Panc1 (cell line): ENCODE results near the gene FBXW7.

ENCODE experiments used
- CTCF ChIP-seq: fragments of 450-650 bp; IDR thresholded peaks from 2 replicates; pipeline ENCODE4 v1.5.1; 2017; ENCODE audit warnings: mild to moderate bottlenecking
- TF ChIP-seq, protein P1 (sequence below), 2 experiments: IDR thresholded peaks; 2 replicates each; pipeline ENCODE4 v1.6.1; 2011 to 2012; ENCODE audit warnings: low read depth in 2 of 2, control low read depth in 1 of 2, low read length in 1 of 2, mild to moderate bottlenecking in 1 of 2, moderate library complexity in 1 of 2; ENCODE audit not compliant: insufficient read depth in 1 of 2

GRCh38 chr4:152563209-152563608, 27.3 kb upstream of the FBXW7 start:
- TF ChIP-seq, protein P1, sequence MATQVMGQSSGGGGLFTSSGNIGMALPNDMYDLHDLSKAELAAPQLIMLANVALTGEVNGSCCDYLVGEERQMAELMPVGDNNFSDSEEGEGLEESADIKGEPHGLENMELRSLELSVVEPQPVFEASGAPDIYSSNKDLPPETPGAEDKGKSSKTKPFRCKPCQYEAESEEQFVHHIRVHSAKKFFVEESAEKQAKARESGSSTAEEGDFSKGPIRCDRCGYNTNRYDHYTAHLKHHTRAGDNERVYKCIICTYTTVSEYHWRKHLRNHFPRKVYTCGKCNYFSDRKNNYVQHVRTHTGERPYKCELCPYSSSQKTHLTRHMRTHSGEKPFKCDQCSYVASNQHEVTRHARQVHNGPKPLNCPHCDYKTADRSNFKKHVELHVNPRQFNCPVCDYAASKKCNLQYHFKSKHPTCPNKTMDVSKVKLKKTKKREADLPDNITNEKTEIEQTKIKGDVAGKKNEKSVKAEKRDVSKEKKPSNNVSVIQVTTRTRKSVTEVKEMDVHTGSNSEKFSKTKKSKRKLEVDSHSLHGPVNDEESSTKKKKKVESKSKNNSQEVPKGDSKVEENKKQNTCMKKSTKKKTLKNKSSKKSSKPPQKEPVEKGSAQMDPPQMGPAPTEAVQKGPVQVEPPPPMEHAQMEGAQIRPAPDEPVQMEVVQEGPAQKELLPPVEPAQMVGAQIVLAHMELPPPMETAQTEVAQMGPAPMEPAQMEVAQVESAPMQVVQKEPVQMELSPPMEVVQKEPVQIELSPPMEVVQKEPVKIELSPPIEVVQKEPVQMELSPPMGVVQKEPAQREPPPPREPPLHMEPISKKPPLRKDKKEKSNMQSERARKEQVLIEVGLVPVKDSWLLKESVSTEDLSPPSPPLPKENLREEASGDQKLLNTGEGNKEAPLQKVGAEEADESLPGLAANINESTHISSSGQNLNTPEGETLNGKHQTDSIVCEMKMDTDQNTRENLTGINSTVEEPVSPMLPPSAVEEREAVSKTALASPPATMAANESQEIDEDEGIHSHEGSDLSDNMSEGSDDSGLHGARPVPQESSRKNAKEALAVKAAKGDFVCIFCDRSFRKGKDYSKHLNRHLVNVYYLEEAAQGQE (IDR thresholded peaks at IDR 0.05; ENCODE audit: insufficient read depth in 1 of 2, low read depth in 2 of 2, low read length in 1 of 2), result no peak
- TF ChIP-seq CTCF, result no peak
